Measurements from ENCODE around the gene ADORA2A.

Gene ADORA2A

DNA sequence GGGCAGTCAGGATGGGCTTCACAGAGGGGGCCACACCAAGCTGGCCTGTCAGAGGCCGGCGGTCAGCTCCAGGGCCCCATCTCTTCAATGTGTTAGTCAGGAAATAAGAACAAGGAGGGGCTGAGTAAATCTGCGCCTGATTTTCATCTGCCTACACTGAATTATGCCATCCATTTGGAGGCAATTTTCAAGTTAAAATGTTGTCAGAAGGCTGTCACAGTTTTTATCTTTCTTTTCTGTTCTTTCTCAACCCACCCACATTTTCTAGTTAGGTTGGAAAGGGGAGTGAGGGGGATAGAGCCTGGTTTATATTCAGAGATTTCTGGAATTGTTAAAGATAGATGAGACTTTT, 18.8 kb downstream of the ADORA2A start:
- no peaks in the 10 kb centered on the region for H3K27me3 ChIP-seq (ENCODE audit: insufficient read depth, low read depth)
- H3K79me2 ChIP-seq (ENCODE audit: insufficient read depth, low read depth): no peaks in the 10 kb centered on the region
- H3K36me3 ChIP-seq (ENCODE audit: insufficient read depth): no peaks in the 10 kb centered on the region
- no peak overlapping the region for H2AFZ ChIP-seq (ENCODE audit: low read depth)
- no peaks in the 10 kb centered on the region for H4K20me1 ChIP-seq (ENCODE audit: insufficient read depth)
- H3K4me3 ChIP-seq (IDR thresholded peaks at IDR 0.05; ENCODE audit: insufficient read depth, low read depth, low read length): no peak overlapping the region
- TF ChIP-seq, protein P1, sequence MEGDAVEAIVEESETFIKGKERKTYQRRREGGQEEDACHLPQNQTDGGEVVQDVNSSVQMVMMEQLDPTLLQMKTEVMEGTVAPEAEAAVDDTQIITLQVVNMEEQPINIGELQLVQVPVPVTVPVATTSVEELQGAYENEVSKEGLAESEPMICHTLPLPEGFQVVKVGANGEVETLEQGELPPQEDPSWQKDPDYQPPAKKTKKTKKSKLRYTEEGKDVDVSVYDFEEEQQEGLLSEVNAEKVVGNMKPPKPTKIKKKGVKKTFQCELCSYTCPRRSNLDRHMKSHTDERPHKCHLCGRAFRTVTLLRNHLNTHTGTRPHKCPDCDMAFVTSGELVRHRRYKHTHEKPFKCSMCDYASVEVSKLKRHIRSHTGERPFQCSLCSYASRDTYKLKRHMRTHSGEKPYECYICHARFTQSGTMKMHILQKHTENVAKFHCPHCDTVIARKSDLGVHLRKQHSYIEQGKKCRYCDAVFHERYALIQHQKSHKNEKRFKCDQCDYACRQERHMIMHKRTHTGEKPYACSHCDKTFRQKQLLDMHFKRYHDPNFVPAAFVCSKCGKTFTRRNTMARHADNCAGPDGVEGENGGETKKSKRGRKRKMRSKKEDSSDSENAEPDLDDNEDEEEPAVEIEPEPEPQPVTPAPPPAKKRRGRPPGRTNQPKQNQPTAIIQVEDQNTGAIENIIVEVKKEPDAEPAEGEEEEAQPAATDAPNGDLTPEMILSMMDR (conservative IDR thresholded peaks at IDR 0.05; ENCODE audit: low read depth, low read length): no peak
- H3K4me1 ChIP-seq (ENCODE audit: low read depth, poor library complexity, severe bottlenecking): no peaks in the 10 kb centered on the region
- no peak overlapping the region for H3K27ac ChIP-seq
- no peak overlapping the region for H3K9ac ChIP-seq
- H3K4me2 ChIP-seq: no peak overlapping the region

DNA sequence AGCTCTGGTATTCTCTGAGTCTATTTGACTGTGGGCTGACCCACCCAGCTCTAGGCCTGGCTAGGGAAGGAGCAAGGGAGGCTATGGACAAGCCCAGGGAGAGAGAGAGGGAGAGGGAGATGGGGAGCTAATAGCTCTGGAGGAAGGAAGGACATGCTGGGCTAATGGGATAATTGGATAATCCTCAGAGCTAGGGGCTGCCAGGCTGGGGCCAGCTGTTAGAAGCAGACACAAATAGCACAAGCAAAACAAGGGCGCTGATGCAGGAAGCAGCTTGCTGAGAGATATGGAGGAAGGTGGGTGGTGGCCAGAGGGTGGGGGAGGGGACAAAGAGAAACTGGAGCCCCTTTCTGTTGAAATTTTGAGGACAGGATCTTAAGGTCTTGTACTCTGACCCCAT, 23.2 kb downstream of the ADORA2A start:
- Histone ChIP-seq H3K36me3 (ENCODE audit: insufficient read depth) (no peaks in the 10 kb centered on the region), H2AFZ (ENCODE audit: low read depth) (no peak overlapping the region), H3K4me3 (IDR thresholded peaks at IDR 0.05; ENCODE audit: insufficient read depth, low read depth, low read length) (no peak overlapping the region), H3K4me1 (ENCODE audit: low read depth, poor library complexity, severe bottlenecking) (peaks cover 8% of the 10 kb centered on the region), H3K79me2 (ENCODE audit: insufficient read depth, low read depth) (no peaks in the 10 kb centered on the region), H4K20me1 (ENCODE audit: insufficient read depth) (no peaks in the 10 kb centered on the region), H3K27me3 (ENCODE audit: insufficient read depth, low read depth) (no peaks in the 10 kb centered on the region), H3K27ac (no peak overlapping the region), H3K9ac (no peak overlapping the region), H3K4me2 (no peak overlapping the region)
- TF ChIP-seq, protein P1 (conservative IDR thresholded peaks at IDR 0.05; ENCODE audit: low read depth, low read length): no peak

DNA sequence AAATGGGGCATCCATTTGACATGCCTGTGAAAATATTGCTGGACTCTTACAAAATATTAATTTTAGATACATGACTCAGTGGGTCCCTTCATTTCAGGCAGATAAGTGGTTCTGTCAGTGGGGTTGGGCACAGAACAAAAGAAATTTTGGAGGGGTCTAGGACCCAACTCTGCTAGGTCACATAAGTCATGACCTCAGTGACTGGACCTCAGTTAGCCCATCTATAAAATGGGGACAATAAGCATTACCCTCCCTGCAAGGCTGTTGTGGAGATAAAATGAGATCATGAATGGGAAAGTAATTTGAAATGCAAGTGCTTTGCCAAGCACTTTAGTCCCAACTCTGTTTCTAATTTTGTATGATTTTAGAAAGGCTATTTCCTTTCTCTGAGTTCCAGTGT, 23.8 kb downstream of the ADORA2A start:
- Histone ChIP-seq H3K9ac (no peak overlapping the region), H3K4me1 (ENCODE audit: low read depth, poor library complexity, severe bottlenecking) (peaks cover 8% of the 10 kb centered on the region), H4K20me1 (ENCODE audit: insufficient read depth) (no peaks in the 10 kb centered on the region), H3K36me3 (ENCODE audit: insufficient read depth) (no peaks in the 10 kb centered on the region), H3K27ac (no peak overlapping the region), H3K4me3 (IDR thresholded peaks at IDR 0.05; ENCODE audit: insufficient read depth, low read depth, low read length) (no peak overlapping the region), H3K4me2 (no peak overlapping the region), H3K27me3 (ENCODE audit: insufficient read depth, low read depth) (no peaks in the 10 kb centered on the region), H2AFZ (ENCODE audit: low read depth) (no peak overlapping the region), H3K79me2 (ENCODE audit: insufficient read depth, low read depth) (no peaks in the 10 kb centered on the region)
- TF ChIP-seq, protein P1 (conservative IDR thresholded peaks at IDR 0.05; ENCODE audit: low read depth, low read length): no peak

DNA sequence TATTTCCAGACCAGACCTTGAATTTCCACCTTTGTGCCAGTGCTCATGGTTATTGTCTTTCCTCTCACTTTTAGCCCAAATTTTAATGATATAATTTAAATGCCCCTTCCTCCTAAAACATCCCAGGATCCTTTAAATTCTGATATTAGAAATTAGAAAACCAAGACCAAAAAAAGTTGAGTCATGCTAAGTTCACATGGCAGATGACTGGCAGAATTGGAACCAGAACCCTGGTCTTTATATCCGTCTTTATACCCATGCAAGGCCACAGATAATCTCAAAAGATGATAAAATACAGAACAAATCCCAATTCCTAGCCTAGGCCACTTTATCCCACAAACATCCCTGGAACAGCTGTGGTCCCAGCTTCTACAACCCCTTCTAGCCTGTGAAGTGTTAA, 26.5 kb downstream of the ADORA2A start:
- no peak overlapping the region for H2AFZ ChIP-seq (ENCODE audit: low read depth)
- H3K27ac ChIP-seq: no peak overlapping the region
- H3K27me3 ChIP-seq (ENCODE audit: insufficient read depth, low read depth): no peaks in the 10 kb centered on the region
- H3K79me2 ChIP-seq (ENCODE audit: insufficient read depth, low read depth): no peaks in the 10 kb centered on the region
- H3K36me3 ChIP-seq (ENCODE audit: insufficient read depth): no peaks in the 10 kb centered on the region
- H4K20me1 ChIP-seq (ENCODE audit: insufficient read depth): no peaks in the 10 kb centered on the region
- H3K4me1 ChIP-seq (ENCODE audit: low read depth, poor library complexity, severe bottlenecking): peaks cover 19% of the 10 kb centered on the region
- H3K4me3 ChIP-seq (IDR thresholded peaks at IDR 0.05; ENCODE audit: insufficient read depth, low read depth, low read length): no peak overlapping the region
- TF ChIP-seq, protein P1 (conservative IDR thresholded peaks at IDR 0.05; ENCODE audit: low read depth, low read length): no peak
- H3K9ac ChIP-seq: no peak overlapping the region
- no peak overlapping the region for H3K4me2 ChIP-seq

DNA sequence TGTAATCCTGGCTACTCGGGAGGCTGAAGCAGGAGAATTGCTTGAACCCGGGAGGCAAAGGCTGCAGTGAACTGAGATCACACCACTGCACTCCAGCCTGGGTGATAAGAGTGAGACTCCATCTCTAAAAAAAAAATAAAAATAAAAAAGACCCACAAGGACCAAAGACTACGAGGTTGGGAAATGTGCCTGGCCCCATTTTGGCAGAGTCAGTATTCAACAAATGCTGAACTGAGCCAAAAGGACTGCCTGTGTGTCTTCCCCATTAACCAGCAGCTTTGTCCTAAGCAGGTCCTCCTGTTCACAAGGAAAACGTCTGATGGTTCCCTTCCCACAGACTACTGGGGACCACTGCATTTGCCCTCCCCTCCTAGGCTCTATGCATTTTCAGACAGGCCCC, 27.6 kb downstream of the ADORA2A start:
- H3K79me2 ChIP-seq (ENCODE audit: insufficient read depth, low read depth): no peaks in the 10 kb centered on the region
- no peak overlapping the region for H3K4me3 ChIP-seq (IDR thresholded peaks at IDR 0.05; ENCODE audit: insufficient read depth, low read depth, low read length)
- no peak overlapping the region for H3K27ac ChIP-seq
- H3K9ac ChIP-seq: no peak overlapping the region
- H3K4me2 ChIP-seq: no peak overlapping the region
- peaks cover 31% of the 10 kb centered on the region for H3K4me1 ChIP-seq (ENCODE audit: low read depth, poor library complexity, severe bottlenecking)
- no peaks in the 10 kb centered on the region for H3K27me3 ChIP-seq (ENCODE audit: insufficient read depth, low read depth)
- TF ChIP-seq, protein P1 (conservative IDR thresholded peaks at IDR 0.05; ENCODE audit: low read depth, low read length): no peak
- H2AFZ ChIP-seq (ENCODE audit: low read depth): no peak overlapping the region
- H4K20me1 ChIP-seq (ENCODE audit: insufficient read depth): no peaks in the 10 kb centered on the region
- no peaks in the 10 kb centered on the region for H3K36me3 ChIP-seq (ENCODE audit: insufficient read depth)

All from KMS-11 (cell line).